ENCODE data around the gene GHRH.

The GHRH gene

DNA sequence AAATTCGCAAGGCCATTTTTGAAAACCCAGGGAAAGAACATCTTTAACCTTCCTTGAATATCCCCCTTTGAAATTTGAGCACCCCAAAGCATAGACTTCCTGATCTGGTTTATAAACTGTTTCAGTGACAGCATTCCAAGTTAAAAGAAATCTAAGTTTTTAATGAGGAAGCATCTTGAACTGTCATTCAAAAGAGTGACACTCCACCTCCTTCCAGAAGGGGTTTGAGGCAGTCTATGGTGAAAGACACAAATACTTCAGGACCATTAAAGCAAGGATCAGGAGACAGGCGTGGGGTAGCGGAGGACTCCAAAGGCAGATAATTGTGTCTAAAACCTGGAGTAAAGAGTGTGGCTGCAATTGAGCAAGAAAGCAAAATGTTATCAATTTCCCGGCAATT is 691 bp downstream of the GHRH start:
- DNase-seq (ENCODE audit: low spot score) = no peak

DNA sequence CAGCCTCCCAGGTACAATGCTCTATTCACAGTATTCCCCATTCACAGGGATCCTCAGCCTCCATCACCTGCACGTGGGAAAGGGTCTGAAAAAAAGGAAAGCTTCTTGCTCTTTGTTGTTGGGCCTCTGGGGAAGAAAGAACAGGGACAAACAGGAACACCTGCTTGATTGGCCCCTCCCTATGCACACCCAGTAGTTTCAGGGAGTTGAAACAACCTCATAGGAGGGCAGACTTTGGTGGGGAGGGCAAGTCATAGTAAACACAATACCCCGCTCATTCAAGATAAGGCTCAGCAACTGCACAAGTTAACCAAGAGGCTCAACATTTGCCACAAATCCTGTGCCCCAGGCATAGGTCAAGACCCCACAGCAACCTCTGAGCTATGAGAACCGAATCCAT is 1.7 kb downstream of the GHRH start:
- DNase-seq (ENCODE audit: low spot score) = no peak

DNA sequence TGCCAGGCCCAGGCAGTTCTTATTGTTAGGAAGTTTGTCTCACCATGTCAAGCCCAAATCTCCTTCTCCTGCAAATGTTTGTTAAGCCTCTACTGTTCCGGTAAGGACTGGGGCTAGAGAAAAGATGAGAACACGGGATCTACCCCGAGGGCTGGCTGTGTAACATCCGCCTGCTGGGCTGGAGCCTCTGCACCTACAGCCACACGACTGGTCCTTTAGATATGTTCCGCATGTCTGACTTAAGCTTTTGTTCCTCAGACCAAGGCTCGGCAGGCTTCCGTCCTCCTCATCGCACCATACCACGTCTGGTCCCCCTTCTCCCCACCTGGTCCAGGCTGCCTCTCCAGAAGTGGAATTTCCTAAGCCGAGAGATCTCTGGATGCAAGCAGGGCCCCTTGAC is 2.6 kb downstream of the GHRH start:
- DNase-seq (ENCODE audit: low spot score) = no peak

DNA sequence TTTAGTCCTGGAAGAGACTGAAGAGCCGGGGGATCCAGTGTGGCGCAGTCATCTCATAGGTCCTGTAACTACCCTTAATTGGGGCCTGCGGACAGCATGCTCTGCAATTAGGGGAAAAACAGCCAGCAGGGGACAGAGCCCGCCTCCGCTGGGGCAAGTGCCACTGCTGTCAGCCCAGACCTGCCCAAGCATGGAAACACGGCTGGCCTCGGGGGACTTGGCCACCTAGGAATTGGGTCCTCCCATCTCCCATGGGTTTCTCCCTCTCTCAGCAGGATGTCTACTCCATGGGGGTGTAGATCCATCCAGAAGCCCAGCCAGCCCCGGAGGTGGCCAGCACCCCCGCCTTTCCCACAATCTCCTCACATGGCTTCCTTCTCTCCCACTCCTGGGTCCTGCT is 3.6 kb downstream of the GHRH start:
- DNase-seq (ENCODE audit: low spot score) = no peak

DNA sequence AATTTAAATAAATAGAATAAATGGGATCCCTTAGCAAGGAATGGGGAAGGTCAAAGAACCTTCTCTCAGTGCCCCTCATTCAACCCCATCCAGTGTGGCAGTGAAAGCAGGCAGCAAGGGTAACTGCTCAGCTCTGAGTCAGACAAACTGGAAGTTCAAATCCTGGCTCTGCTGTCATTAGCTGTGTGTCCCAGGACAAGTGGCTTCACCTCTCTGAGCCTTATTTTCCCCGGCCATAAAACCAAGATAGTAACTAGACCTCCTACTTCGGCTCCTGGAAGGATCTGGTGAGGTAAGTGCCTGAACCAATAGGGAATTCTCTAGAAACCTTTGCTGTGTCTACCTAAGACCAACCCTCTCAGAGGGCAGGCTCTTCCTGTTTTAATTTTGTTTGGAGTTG is 4.1 kb downstream of the GHRH start:
- DNase-seq (ENCODE audit: low spot score) = no peak

DNA sequence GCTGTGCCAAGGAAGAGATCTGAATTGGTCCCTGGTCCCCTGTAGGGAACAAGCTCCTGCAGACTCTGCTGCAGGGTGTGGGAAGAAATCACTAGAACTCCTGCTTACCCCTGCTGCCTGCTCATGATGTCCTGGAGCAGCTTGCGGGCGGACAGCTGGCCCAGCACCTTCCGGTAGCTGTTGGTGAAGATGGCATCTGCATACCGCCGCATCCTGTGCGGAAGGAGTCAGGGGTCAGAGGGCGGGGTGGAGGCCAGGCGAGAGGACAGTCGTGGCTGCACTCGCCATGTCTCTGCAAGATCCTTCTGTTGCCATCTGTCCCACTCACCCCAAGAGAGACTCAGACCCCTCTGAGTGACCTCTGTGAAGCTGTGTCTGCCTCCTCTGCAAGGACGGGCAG is 5.3 kb downstream of the GHRH start:
- no peak for DNase-seq (ENCODE audit: low spot score)

DNA sequence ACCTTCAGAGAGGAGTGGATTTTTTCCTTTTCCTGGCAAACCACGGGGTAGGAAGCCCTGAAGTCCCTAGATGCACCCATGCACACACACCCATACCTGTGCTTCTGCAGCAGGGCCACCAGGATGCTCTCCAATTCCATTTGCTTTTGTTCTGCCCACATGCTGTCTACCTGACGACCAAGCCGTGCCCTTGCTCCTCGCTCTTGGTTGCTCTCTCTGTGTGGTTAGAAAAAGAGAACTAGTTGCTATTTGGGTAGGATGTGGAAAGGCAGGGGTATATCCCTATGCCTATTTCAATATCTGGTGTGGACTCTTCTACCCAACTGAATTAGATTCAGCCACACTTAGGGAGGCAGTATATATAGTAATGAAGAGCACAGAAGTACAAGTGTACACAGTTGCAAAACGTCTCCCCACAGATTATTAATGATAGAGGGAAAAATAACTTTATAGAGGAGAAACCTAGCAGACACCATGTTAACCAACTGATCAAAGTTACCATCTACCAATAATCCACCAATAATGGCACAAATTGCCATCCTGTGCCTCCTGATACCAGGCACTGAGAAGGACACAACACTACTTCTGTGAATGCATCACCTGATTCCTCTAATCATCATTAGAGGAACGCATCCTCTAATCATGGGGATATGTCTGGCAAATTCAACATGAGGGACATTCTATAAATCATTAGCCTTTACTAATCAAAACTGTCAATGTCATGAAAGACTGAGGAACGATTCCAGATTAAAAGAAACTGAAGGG is 7.3 kb downstream of the GHRH start:
- DNase-seq (ENCODE audit: low spot score) = no peak

DNA sequence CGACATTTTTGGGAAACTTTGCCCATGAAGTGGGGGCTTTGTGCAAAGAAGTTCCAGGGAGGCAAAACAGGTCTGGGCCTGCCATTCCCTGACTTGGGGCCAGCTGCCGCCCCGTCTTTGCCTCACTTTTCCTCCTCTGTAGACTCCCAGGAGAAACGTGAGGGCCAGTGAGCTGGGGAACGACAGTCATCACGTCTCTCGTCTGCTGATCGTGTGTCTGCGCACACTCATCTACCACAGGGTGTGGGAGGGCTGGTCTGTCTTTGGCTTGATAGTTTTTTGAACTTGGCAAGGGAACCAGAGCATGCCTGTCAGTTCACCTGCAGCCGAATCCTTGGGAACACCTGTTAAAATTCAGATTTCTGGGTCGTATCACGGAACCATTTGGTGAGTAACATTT is 8.5 kb downstream of the GHRH start:
- DNase-seq (ENCODE audit: low spot score) = no peak

DNA sequence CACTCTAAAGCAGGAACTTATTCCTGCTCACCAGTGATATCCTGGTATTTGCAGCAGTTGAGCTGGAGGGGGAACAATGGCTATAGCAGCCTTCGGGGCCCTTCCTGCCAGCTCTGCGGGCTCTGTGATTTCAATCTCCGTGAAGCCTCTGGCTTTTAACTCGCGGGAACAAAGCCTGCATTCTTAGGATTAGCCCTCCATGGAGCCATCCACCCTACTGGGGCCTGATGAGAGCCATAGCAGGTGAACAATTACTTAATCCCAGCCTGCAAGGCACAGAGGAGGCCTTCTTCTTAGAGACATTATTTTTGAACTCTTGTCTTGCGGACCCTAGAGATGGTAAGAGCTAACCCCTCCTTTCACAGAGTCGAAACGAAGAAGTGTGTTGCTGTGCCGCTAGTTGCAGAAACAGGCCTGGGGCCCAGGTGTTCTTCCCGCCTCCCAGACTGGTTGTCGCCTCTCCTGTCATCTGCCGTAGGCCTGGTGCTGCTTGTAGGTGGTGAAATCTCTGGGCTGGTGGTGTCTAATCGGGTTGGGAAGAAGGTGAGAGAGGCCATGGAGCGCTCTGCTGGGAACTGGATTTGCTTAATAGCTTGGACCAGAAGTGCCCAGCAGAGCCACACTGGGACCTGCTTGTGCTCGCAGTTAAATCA is 9.7 kb downstream of the GHRH start:
- DNase-seq (ENCODE audit: low spot score) = no peak

DNA sequence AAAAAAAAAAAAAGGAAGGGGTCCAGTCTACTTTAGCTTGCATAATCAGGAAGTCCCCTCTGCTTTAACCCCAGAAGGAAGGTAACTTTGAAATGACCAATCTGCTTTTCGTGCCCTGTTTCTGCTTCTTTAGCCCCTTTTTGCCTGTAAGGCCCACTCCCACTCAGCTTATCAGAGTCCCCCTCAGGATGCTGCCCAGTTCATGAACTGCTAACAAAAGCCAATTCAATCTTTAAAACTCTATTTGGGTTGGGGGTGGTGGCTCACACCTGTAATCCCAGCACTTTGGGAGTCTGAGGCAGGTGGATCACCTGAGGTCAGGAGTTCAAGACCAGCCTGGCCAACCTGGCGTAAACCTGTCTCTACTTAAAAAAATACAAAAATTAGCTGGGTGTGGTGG is 12.3 kb downstream of the GHRH start:
- DNase-seq (ENCODE audit: low spot score) = no peak

DNA sequence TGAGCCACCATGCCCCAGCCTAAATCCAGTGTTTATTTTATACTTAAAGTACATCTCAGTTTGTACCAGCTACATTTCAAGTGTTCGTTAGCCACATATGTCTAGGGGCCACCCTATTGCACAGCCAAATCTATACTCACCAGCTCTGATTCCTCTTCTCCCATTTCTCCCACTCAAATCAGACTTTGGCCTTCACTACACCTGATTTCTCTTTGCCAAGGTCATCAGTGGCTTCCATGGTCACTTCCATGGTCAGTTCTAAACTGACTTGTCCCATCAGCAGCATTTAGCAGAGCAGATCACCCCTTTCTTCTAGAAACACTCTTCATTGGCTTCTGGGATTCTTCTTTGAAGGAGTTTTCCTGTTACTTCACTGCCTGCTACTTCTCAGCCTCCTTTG is 14.1 kb downstream of the GHRH start:
- DNase-seq (ENCODE audit: low spot score) = no peak

DNA sequence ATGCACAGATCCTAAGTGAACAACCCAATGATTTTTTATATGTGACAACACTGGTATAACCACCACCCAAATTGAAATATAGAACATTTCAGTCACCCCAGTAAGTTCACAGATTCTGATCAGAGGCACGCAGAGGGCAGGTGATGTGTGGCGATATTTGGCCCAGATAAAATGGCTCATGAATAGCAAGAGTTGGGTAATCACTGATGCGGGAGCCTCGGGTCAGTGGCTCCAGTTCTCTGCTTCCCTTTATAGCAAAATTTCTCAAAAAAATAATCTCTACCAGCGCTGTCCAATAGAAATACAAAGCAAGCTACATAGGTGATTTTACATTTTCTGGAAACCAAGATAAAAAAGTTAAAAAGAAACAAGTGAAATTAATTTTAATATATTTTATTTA is 14.9 kb downstream of the GHRH start:
- no peak for DNase-seq (ENCODE audit: low spot score)

DNA sequence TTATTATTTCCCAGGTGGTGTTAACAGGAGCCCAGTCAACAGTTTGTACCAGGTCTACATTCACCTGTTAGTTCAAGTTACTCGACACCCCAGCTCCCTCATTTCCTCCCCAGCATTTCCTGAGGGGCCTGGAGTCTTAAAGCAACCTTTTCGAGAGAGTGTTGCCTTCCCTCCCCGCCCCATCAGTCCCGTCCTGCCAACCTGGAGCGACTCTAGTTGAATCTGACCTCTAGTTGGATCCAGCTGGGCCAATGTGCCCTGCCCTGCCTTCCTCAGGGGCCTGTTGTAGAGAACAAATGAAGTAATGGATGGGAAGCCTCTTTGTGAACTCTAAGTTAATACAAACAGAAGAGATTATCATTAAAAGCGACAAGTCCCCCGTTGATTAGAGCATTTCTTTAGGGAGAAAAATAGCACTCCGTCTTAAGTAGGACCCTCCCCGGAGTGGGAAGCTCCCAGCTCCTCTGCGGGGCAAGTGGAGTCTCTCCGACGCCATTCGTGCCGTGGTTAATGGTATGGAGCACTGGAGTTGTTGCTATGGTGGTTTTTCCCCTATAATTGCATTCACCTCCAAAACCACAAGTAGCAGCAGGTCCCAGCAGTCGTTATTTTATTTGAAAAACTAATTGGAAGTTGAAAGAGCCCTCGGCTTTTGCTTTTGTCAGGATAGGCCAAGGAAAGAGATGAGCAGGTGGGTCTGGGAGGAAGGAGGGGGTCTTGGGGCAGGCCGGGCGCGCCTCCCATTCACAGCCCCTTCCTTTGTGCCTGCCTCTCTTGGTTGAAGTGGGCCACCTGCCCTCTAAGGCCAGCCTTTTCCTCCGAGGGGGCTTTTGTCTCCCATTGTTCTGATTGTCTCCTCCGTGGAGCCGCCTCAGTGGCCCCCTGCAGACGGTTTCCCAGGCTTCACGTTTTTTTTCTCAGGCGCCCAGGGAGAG is 16.1 kb downstream of the GHRH start:
- no peak for DNase-seq (ENCODE audit: low spot score)

DNA sequence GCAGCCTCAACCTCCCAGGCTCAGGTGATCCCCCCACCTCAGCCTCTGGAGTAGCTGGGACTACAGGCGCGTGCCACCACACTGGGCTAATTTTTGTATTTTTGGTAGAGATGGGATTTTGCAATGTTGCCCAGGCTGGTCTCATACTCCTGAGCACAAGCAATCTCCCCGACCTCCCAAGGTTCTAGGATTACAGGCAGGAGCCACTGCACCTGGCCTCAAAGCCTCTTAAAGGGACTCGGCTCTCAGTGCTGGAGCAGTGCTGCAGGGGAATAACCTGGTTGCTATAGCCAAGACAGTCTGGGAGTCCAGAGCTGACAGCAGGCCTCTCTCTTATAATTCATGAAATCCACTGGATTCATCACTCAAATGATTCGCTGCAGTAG is 17.0 kb downstream of the GHRH start:
- no peak for DNase-seq (ENCODE audit: low spot score)

DNA sequence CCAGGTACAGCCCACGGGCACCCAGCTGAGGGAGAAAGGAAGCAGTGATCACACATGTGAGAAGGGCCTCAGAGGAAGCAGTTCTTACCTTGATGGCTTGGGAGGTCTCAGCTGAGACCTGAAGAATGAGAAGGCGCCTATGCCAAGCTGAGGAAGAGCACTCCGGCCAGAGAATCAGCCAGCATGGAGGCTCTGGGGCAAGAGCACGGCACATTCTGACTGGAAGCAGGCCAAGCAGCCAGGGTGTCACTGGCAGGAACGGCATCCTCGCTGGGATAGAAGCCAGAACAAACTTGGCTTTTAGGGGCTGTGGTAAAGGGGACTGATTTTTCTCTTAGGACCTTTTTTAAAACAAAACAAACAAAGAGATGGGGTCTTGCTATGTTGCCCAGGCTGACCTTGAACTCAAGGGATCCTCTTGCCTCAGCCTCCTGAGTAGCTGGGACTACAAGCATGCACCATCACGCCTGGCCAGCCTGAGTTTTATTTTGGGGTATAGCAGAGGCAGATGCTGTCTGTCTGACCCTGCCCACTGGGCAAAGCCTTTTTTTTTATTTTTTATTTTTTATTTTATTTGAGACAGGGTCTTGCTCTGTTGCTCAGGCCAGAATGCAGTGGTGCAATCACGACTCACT is 17.6 kb downstream of the GHRH start:
- DNase-seq (ENCODE audit: low spot score) = no peak

DNA sequence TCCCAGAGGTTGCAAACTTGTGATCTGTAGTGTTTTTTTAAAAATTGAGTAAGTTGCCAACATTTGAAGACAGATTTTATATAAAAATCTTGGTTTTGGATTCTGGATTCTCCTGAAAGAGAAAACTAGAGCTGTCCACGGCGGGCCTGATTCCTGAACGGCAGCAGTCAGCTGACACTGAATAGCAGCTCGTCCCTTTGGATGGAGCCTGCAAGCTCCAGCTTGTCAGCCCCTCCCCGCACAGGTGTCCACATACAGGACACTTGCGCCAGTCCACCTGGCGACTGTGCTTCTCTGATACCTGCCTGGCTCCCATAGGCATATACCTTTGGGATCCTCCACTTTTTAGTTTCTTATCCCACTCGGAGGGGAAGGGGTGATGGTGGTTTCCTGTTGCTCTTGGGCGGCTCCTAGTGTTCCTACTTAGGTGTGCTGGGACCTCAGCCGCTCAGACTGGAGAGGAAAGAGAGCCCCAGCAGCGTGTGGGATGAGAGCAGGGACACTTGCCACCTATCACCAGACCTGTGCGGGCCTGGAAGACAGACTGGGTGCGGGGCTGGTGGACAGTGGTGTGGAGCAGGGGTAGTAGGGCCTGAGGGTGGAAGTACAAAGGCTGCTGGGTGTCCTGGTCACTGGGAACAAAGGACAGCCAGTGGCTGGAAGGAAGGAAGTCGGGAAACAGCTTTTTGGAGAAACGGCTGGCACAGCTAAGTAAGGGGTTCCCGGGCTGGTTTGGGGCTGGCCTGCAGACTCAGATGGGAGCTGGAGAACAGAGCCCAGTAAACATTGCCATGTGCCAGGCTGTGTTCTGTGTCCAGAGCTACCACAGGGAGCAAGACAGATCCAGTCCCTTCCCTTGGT is 18.3 kb downstream of the GHRH start:
- no peak for DNase-seq (ENCODE audit: low spot score)

DNA sequence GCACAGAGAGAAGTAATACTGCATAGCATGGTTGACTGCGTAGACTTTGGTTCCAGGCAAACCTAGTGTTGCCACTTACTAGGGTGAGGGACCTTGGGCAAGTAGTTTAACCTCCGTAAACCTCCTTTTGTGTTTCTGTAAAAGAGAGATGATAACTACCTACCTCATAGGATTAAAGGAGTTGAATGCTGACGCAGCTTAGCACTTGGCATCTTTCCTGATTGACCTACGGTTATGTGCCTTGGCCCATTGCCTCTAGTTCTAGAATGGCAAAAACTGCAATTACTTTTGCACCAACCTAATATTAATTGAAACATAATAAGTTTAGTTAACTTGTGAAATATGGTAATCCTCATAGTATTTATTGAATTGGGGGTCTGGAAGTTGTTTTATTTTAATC is 19.1 kb downstream of the GHRH start:
- no peak for DNase-seq (ENCODE audit: low spot score)

DNA sequence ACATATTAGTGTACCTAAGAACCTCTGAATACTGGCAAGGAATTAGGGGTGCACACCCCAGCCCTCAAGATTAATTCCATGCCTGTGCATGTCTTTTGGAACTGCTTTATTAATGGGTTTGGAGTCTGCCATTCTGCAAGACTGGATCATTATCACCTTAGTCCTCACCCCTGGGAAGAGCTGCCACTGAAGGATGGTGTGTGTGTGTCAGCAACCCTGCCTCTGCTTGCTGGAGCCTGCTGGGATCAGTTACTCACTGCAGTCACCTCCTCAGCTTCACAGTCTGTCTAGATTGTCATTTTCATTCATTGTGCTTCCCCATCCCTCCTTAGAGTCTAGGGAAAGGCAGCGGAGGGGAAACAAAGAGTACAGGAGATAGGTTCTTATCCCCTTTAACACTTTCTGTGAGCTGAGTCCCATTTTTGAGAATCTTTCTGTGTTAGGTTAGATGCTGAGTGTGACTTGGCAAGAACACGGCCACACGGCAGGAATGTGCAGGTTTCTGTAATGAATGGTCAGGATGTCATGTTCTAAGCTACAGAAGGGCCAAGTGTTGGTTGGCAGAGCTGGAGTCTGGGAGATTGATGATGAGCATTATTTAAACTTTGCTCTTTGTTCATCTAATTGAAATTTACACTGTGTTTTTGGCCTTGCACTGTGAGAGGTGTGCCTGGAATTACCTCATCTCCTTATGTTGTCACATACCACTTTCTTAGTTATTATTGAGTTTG is 21.1 kb downstream of the GHRH start:
- no peak for DNase-seq (ENCODE audit: low spot score)

DNA sequence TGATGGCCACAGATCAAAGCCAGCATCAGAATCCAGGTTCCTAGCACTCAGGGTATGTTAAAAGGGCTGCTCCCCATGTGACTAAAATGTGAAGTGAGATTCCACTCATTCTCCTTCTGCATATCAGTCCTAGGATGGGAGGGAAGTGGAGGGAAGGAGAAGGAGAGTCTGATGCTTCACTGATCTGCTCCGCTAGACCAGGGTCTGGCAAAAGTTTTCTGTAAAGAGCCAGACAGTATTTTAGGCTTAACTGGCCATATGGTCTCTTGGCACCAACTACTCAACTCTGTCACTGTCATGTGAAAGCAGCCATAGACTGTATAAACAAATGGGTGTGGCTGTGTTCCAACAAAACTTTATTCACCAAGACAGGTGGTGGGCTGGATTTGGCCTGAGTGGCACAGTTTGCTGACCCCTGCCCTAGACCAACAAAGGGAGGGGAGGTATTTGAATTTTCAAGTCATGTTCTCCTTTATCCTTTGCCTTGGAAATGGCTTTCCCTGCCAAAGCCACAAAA is 22.6 kb downstream of the GHRH start:
- DNase-seq (ENCODE audit: low spot score) = no peak

DNA sequence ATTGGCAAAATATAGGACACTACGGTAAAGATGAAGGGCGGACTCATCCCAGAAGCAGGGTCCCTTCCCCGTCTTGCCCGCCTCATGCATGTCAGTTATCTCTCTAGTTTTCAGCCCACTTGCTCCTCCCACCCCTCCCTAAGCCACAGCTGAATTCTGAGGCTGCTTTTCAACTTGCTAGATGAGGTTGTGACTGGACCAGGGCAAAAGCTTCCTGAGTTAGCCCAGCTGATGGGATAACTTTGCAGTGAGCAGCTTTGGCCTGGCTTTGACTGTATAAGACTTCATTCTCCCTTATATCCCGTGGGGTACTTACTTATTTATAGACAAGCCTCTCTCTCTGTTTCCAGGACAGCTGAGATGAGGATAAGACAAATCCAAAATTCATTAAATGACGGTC is 23.2 kb downstream of the GHRH start:
- no peak for DNase-seq (ENCODE audit: low spot score)

DNA sequence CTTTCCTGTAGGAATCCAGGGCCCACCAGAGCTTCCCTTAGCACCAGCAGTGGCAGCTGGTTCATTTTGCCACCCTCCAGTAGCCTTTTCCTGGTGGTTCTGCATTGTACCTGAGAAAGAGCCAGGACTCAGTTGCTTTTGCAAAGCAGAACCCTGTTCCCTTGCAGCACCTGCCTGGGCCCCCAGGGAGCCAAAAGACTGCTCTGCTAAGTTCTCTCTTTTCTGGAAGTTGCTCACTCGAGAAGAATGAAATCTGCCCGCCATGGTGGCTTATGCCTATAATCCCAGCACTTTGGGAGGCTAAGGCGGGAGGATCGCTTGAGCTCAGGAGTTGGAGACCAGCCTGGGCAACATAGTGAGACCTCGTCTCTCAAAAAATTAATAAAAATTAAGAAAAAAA is 24.0 kb downstream of the GHRH start:
- no peak for DNase-seq (ENCODE audit: low spot score)

Measured in kidney capillary endothelial cell (primary cell).